ENCODE measurements around the gene IL23R. TPM values are rescaled to one million over a fixed set of nuclear protein-coding genes. Genes with fewer than 3 reads are reported as not detected.

The IL23R gene
- total and polyA plus RNA-seq, 2 of the 8 experiments (the other 6 are each of a cell fraction or from before 2014, with no cell fraction given), result not detected

DNA sequence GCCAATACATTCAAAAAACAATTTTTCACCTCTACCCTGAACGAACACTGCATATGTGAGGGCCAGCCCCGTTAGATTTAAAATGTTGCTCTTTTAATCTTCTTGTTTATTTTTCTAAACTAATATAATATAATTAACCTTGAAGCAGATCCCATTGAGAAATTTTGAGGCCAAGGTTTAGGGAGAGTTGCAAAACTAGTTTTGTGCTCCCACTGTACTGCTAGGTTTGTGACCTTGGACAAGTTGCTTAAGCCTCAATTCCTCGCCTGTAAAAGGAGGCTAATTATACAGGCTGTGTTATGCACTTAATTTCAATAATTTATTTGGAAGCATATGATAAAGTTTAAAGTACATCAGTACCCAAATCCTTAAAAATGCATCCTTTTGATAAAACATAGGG, 3.7 kb downstream of the IL23R start (continued):
- TF ChIP-seq CHD7 (IDR thresholded peaks at IDR 0.05; ENCODE audit: insufficient replicate concordance, low read length) (no peak), HDAC2 (IDR thresholded peaks at IDR 0.05; ENCODE audit: borderline replicate concordance in 1 of 2, low read depth in 2 of 2, low read length in 2 of 2) (no peak), SUZ12 (IDR thresholded peaks at IDR 0.05; ENCODE audit: low read length) (no peak), CEBPB (IDR thresholded peaks at IDR 0.05; ENCODE audit: low read depth, low read length) (no peak), RFX5 (IDR thresholded peaks at IDR 0.05; ENCODE audit: borderline replicate concordance, low read depth, low read length) (no peak), TEAD4 (IDR thresholded peaks at IDR 0.05; ENCODE audit: low read depth, low read length) (no peak), CTBP2 (IDR thresholded peaks at IDR 0.05; ENCODE audit: borderline replicate concordance, insufficient read depth, insufficient read length, low read length) (no peak), JUN (IDR thresholded peaks at IDR 0.05; ENCODE audit: low read depth, low read length) (no peak), MAFK (IDR thresholded peaks at IDR 0.05; ENCODE audit: low read depth, low read length) (no peak), CBX8 (IDR thresholded peaks at IDR 0.05; ENCODE audit: borderline replicate concordance, low read depth, low read length) (no peak)

Measured in H1 (cell line).